ENCODE results near the gene PRPS1.

DNA sequence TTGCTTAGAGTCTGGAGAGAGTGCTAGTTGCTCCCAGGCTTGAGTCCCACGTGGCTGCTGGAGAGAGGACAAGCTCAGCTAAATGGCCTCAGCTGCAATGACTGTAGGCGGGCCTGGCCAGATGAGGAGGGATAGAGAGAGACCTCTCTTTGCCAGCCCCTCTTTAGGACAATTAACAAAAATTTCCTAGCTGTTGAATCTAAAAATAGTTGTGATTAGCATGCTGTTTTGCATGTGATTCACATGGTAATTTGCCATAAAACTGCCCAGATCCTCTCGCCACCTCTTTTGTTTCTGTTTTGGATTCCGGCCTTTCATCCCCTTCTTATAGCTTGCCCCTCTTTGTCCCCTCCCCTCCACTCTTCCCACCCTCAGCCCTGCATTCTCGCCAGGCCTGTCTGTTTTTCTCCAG, 28.9 kb upstream of the PRPS1 start:
- TF ChIP-seq CTCF (conservative IDR thresholded peaks at IDR 0.05; ENCODE audit: low read length) (no peak), EZH2phosphoT487 (IDR thresholded peaks at IDR 0.05; ENCODE audit: borderline replicate concordance, low read depth, low read length) (no peak)
